Central memory CD8-positive, alpha-beta T cell (primary cell): ENCODE data around the gene ST6GALNAC1.
"Not testable (repeated sequence)": the region's sequence is repeated elsewhere in the genome, so short reads cannot be mapped to it uniquely, and the experiment has no call there.

Experiments used
- ATAC-seq: fragments of 150-1000 bp; cut with Tn5 transposase; replicated peaks from 2 replicates; pipeline ENCODE4 v1.10.0; 2022; ENCODE audit warnings: mild to moderate bottlenecking, moderate FRiP score, moderate number of reproducible peaks; ENCODE audit not compliant: poor library complexity, severe bottlenecking; ENCODE audit errors: extremely low read depth
- DNase-seq, 2 donors: peaks; one replicate each; pipeline ENCODE4 v3.0.0; 2021; ENCODE audit warnings: low spot score in 2 of 2
- H3K27ac Mint-ChIP-seq: one replicate; pipeline ENCODE4 v1.8.0; 2022; ENCODE audit warnings: low read depth, mild to moderate bottlenecking, moderate library complexity, mixed read lengths
- H3K27me3 Mint-ChIP-seq: one replicate; pipeline ENCODE4 v1.8.0; 2022; ENCODE audit warnings: mixed read lengths
- H3K36me3 Mint-ChIP-seq: one replicate; pipeline ENCODE4 v1.8.0; 2022; ENCODE audit warnings: mild to moderate bottlenecking, moderate library complexity, mixed read lengths; ENCODE audit not compliant: insufficient read depth
- H3K4me1 Mint-ChIP-seq: one replicate; pipeline ENCODE4 v1.8.0; 2022; ENCODE audit warnings: mixed read lengths
- H3K4me3 Mint-ChIP-seq: one replicate; pipeline ENCODE4 v1.8.0; 2022; ENCODE audit warnings: mild to moderate bottlenecking, moderate library complexity, mixed read lengths
- H3K9me3 Mint-ChIP-seq: one replicate; pipeline ENCODE4 v1.8.0; 2022; ENCODE audit warnings: mixed read lengths

The ST6GALNAC1 gene

GRCh38 chr17:76633628-76634328 lies 9.8 kb downstream of the ST6GALNAC1 start:
- H3K27ac Mint-ChIP-seq = no peak overlapping the region
- H3K27me3 Mint-ChIP-seq = peaks cover 28% of the 10 kb centered on the region
- H3K4me3 Mint-ChIP-seq = no peak overlapping the region
- DNase-seq (no peak), ATAC-seq (no peak)
- H3K36me3 Mint-ChIP-seq = no peaks in the 10 kb centered on the region
- no peaks in the 10 kb centered on the region for H3K9me3 Mint-ChIP-seq
- H3K4me1 Mint-ChIP-seq = no peaks in the 10 kb centered on the region

DNA sequence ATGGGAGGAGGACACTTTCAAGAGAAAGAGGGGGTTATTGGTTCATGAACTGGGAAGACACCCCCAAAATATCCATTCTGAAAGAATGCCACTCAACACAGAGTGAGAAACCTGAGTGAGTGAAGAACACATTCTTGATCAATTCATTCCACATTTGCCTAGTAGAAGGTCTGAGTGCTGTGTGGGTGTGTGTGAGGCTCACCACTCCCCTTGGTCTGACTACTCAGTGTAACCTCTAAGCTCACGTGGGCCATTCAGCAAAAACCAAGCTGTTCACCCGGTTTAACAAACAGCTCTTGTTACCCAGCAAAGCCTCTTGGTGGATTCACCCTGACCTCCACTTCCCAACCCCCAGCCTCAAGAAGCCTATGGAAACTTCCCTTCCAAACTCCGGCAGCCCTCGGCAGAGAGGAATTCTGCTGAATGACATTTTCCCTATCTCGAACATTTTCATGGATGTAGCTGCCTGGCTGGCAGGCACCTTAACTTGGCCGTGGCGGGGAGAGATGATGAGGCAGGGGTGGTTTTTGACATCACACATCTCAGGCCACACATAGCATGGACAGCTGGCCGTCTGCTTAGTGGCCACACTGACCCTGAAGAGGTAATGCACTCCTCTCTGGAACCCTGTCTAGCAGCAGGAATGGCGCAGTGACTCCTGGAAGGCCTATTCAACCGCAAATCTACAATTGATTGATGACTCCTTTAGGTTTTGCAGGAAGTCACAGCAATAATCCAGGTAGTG lies 11.6 kb downstream of the ST6GALNAC1 start:
- Mint-ChIP-seq H3K27me3 (peaks cover 37% of the 10 kb centered on the region), H3K9me3 (no peaks in the 10 kb centered on the region), H3K36me3 (no peaks in the 10 kb centered on the region), H3K27ac (no peak overlapping the region), H3K4me3 (no peak overlapping the region), H3K4me1 (no peaks in the 10 kb centered on the region)
- DNase-seq (no peak), ATAC-seq (no peak)

- H3K4me3 Mint-ChIP-seq = no peak overlapping the region
- no peaks in the 10 kb centered on the region for H3K9me3 Mint-ChIP-seq
- H3K4me1 Mint-ChIP-seq = no peaks in the 10 kb centered on the region
- no peak for DNase-seq
- H3K27ac Mint-ChIP-seq = no peak overlapping the region
- H3K36me3 Mint-ChIP-seq = no peaks in the 10 kb centered on the region
- ATAC-seq = no peak
- H3K27me3 Mint-ChIP-seq = peaks cover 42% of the 10 kb centered on the region
These were observed 13.4 kb downstream of the ST6GALNAC1 start for GRCh38 chr17:76630151-76630550.

DNA sequence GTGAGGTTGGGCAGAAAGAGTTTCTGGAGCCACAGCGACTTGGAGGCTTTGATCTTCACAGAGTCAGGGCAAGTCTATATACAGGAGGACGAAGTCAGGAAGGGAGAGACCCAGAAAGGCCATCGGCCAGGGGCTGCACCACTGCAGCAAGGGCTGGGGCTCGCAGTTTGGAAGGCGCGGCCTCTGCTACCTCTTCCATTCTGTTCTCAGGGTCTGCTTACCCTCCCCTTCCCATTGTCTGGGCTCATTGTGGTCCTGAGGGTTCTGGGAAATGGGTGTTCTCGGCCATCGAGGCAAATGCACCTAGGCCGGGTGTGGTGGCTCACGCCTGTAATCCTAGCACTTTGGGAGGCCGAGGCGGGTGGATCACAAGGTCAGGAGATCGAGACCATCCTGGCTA lies 16.0 kb downstream of the ST6GALNAC1 start:
- DNase-seq (no peak), ATAC-seq (no peak)
- H3K4me1 Mint-ChIP-seq = no peaks in the 10 kb centered on the region
- no peaks in the 10 kb centered on the region for H3K36me3 Mint-ChIP-seq
- peaks cover 33% of the 10 kb centered on the region for H3K27me3 Mint-ChIP-seq
- H3K4me3 Mint-ChIP-seq = no peak overlapping the region
- H3K27ac Mint-ChIP-seq = no peak overlapping the region
- H3K9me3 Mint-ChIP-seq = no peaks in the 10 kb centered on the region

DNA sequence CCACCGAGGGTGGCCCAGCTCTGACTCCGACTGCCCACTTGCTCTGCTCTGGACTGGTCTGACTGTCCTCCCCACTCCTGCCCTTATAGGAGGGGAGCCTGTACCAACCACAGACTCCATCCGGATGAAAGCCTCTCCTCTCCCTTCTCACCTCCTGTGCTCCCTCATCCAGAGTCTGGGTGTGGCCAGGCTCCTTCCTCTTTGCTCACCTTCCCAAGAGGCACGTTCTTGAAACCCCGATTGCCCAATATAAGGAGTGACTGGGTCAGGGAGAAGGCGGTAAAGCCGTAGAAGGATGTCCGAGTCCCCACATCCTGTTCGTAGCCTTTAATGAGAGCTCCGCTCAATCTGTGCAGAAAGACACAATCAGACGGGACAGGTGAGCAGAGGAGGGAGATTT lies 17.1 kb downstream of the ST6GALNAC1 start:
- Mint-ChIP-seq H3K27ac (no peak overlapping the region), H3K36me3 (no peaks in the 10 kb centered on the region), H3K9me3 (no peaks in the 10 kb centered on the region), H3K27me3 (peaks cover 33% of the 10 kb centered on the region), H3K4me1 (no peaks in the 10 kb centered on the region), H3K4me3 (no peak overlapping the region)
- ATAC-seq (no peak), DNase-seq (no peak)

DNA sequence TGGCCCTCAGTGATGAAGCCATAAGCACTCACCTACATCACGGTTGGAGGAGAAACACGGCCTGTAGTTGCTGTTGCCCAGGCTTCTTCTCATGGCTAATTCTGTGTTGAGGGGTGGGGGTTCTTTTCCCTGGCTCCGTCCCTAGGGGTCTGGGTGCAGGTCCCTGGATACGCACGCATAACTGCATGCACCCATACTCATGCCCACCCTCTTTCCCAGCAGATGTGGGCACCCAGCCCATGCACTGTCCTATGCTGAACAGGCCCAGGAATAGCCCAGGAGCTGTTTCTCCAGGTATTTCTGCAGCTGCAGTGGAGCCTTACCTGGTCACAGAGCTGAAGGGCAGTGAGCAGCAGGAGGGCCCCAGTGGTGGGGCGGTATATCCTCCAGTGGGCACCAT lies 18.1 kb downstream of the ST6GALNAC1 start:
- peaks cover 33% of the 10 kb centered on the region for H3K27me3 Mint-ChIP-seq

GRCh38 chr17:76623271-76624146 lies 20.0 kb downstream of the ST6GALNAC1 start:
- no peaks in the 10 kb centered on the region for H3K36me3 Mint-ChIP-seq

More for the DNA sequence above, 18.1 kb downstream of the ST6GALNAC1 start:
- DNase-seq (no peak), ATAC-seq (no peak)
- no peak overlapping the region for H3K4me3 Mint-ChIP-seq
- no peak overlapping the region for H3K27ac Mint-ChIP-seq
- no peaks in the 10 kb centered on the region for H3K4me1 Mint-ChIP-seq
- no peaks in the 10 kb centered on the region for H3K9me3 Mint-ChIP-seq
- H3K36me3 Mint-ChIP-seq = no peaks in the 10 kb centered on the region

GRCh38 chr17:76617838-76618237 lies 25.7 kb downstream of the ST6GALNAC1 start:
- Mint-ChIP-seq H3K4me3 (no peak overlapping the region), H3K27ac (no peak overlapping the region), H3K9me3 (no peaks in the 10 kb centered on the region), H3K36me3 (no peaks in the 10 kb centered on the region), H3K4me1 (peaks cover 5% of the 10 kb centered on the region), H3K27me3 (no peaks in the 10 kb centered on the region)
- DNase-seq = no peak
- ATAC-seq = no peak

More at GRCh38 chr17:76623271-76624146, 20.0 kb downstream of the ST6GALNAC1 start:
- Mint-ChIP-seq H3K27me3 (peaks cover 25% of the 10 kb centered on the region), H3K4me3 (no peak overlapping the region), H3K4me1 (no peaks in the 10 kb centered on the region), H3K9me3 (no peaks in the 10 kb centered on the region), H3K27ac (no peak overlapping the region)
- DNase-seq (peak; percentile 62 to 66), ATAC-seq (peak; percentile 80)

- Mint-ChIP-seq H3K36me3 (no peaks in the 10 kb centered on the region), H3K9me3 (no peaks in the 10 kb centered on the region), H3K27ac (no peak overlapping the region), H3K4me1 (peaks cover 5% of the 10 kb centered on the region), H3K4me3 (no peak overlapping the region), H3K27me3 (peaks cover 6% of the 10 kb centered on the region)
- no peak for ATAC-seq
- no peak for DNase-seq
These were observed 28.5 kb downstream of the ST6GALNAC1 start for GRCh38 chr17:76614912-76615617.

GRCh38 chr17:76614064-76614759 lies 29.3 kb downstream of the ST6GALNAC1 start:
- ATAC-seq, H3K27ac Mint-ChIP-seq, DNase-seq, H3K4me3 Mint-ChIP-seq, H3K36me3 Mint-ChIP-seq, H3K9me3 Mint-ChIP-seq, H3K4me1 Mint-ChIP-seq: not testable (repeated sequence)
- H3K27me3 Mint-ChIP-seq = peaks cover 11% of the 10 kb centered on the region

DNA sequence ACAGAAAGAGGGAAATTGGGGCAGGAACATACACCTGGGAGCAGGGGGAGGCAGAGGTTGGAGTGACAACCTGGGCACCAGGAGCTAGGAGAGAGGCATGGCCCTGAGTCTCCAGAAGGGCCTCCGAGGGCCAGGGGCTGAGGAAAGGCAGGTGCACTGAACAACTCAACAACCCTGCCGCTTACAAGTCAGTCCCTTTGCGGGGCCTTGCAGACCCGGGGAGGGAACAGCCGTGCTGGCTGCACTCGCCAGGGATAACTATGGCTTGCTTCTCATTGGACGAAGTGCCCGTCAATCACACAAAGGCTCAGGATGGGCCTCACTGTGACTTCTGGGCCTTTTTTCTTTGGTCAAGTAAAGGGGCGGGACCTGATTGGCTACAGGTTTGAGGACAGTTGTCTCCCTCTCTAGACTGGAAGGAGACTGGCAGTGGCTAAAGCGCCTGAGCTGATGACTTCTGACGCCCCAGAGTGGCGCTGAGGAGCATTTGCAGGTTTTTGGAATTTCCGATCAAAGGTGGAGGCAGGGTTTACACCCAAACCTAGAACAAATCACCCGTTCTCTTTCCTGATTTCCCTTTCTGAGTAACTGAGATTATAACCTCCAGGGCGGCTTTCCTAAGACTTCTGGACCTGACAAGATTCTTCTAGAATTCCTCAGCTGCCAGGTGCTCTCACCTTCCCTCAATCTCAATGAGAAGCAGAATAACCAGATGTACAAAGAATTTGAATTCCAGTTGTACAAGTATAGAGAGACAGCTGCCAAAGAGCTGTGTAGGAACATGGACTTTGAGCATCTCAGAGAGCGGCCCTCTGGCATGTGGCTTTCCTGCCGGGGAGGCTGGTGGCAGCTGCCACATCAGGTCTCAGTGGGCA lies 30.3 kb downstream of the ST6GALNAC1 start:
- Mint-ChIP-seq H3K4me1 (peaks cover 5% of the 10 kb centered on the region), H3K27ac (no peak overlapping the region), H3K27me3 (peaks cover 11% of the 10 kb centered on the region), H3K36me3 (no peaks in the 10 kb centered on the region), H3K4me3 (no peak overlapping the region), H3K9me3 (no peaks in the 10 kb centered on the region)
- DNase-seq = no peak
- no peak for ATAC-seq
